Hematopoietic multipotent progenitor cell treated with erythropoietin and hydrocortisone succinate and interleukin-3 and kit ligand, for 17 days (in vitro differentiated cells): ENCODE data around the gene KYAT1.

Experiments
- DNase-seq: peaks from one replicate; pipeline ENCODE4 v3.0.0-alpha.2; 2015; ENCODE audit warnings: low spot score

Gene KYAT1

GRCh38 chr9:128881884-128882676 is at the start of gene KYAT1, which contains the start of gene LRRC8A:
Gene KYAT1 (minus strand): TSS chr9:128881950. CDS start chr9:128845405, 36,545 bp downstream.
Gene LRRC8A (plus strand): TSS chr9:128882133. CDS start chr9:128907165, 25,032 bp downstream.
- DNase-seq, result peak; percentile 98

- DNase-seq, result no peak
Observed at GRCh38 chr9:128929560-128929959, 47.8 kb upstream of the KYAT1 start.

- DNase-seq, result no peak
Observed at GRCh38 chr9:128928624-128929023, 46.9 kb upstream of the KYAT1 start.

GRCh38 chr9:128927731-128928411 is 46.1 kb upstream of the KYAT1 start:
- peak; percentile 80 for DNase-seq

- DNase-seq, result no peak
Observed at GRCh38 chr9:128923493-128923883, 41.7 kb upstream of the KYAT1 start.

- no peak for DNase-seq
Observed at GRCh38 chr9:128921881-128922763, 40.4 kb upstream of the KYAT1 start.

GRCh38 chr9:128920381-128921058 is 38.8 kb upstream of the KYAT1 start, which contains the start of gene PHYHD1:
Gene PHYHD1 (plus strand): TSS chr9:128920982. CDS start chr9:128922324, 1,342 bp downstream.
- DNase-seq, result peak; percentile 93

- no peak for DNase-seq
Observed at GRCh38 chr9:128919402-128920089, 37.8 kb upstream of the KYAT1 start.

- DNase-seq, result no peak
Observed at GRCh38 chr9:128918921-128919320, 37.2 kb upstream of the KYAT1 start.

GRCh38 chr9:128917151-128917849 is 35.5 kb upstream of the KYAT1 start:
- DNase-seq, result no peak

GRCh38 chr9:128916745-128917144 is 35.0 kb upstream of the KYAT1 start:
- no peak for DNase-seq

GRCh38 chr9:128916204-128916603 is 34.5 kb upstream of the KYAT1 start:
- DNase-seq, result no peak

GRCh38 chr9:128913995-128914772 is 32.4 kb upstream of the KYAT1 start:
- no peak for DNase-seq

GRCh38 chr9:128913048-128913900 is 31.5 kb upstream of the KYAT1 start:
- DNase-seq, result no peak

GRCh38 chr9:128912270-128912853 is 30.6 kb upstream of the KYAT1 start:
- DNase-seq, result no peak

GRCh38 chr9:128911529-128912035 is 29.8 kb upstream of the KYAT1 start:
- DNase-seq, result peak; percentile 23

- DNase-seq, result no peak
Observed at GRCh38 chr9:128910906-128911305, 29.2 kb upstream of the KYAT1 start.

GRCh38 chr9:128909859-128910258 is 28.1 kb upstream of the KYAT1 start:
- no peak for DNase-seq
